IMR-90 (cell line): ENCODE results near the gene LDHA. TPM values are rescaled to one million over a fixed set of nuclear protein-coding genes. Genes with fewer than 3 reads are reported as not detected.

ENCODE experiments used
- ATAC-seq: fragments of 200-7000 bp; cut with Tn5 transposase; 2 replicates; pipeline ENCODE4 v1.9.1; 2020; ENCODE audit warnings: low read depth, mild to moderate bottlenecking, moderate library complexity
- Bru-seq: library from RNA; stranded (reverse); fragments of 400-500 nt; gene quantifications from one replicate; lab custom pipeline; 2021; lab: Mats Ljungman, UMichigan
- BruChase-seq, 2 experiments: library from RNA; stranded (reverse); fragments of 400-500 nt; gene quantifications; one replicate each; lab custom pipeline; 2021; lab: Mats Ljungman, UMichigan
- BruUV-seq: library from RNA; stranded (reverse); fragments of 400-500 nt; replicated peaks from 2 replicates; lab custom pipeline; 2021; lab: Mats Ljungman, UMichigan
- CTCF ChIA-PET: fragments of 300-600 bp; formaldehyde crosslinking; extraction: SDS; loops from one replicate; lab custom pipeline; 2021; ENCODE audit warnings: antibody characterized with exemption; lab: Yijun Ruan, JAX
- POLR2A ChIA-PET: fragments of 300-600 bp; sonication (Branson Sonifier 250); formaldehyde crosslinking; loops from one replicate; lab custom pipeline; 2022; ENCODE audit warnings: antibody characterized with exemption; ENCODE audit not compliant: unreplicated experiment; lab: Charles Lee
- DNase-seq: peaks from one replicate; pipeline ENCODE4 v3.0.0; 2013
- H2AFZ ChIP-seq: replicated peaks from 2 replicates; pipeline ENCODE3; 2013; ENCODE audit warnings: low read length, mild to moderate bottlenecking; ENCODE audit not compliant: poor library complexity
- H2AK5ac ChIP-seq: 2 replicates; pipeline ENCODE4 v1.6.1; 2013; ENCODE audit warnings: low read depth, low read length, inconsistent platforms
- H2AK9ac ChIP-seq: replicated peaks from 2 replicates; pipeline ENCODE3; 2013; ENCODE audit warnings: mild to moderate bottlenecking, low read depth, low read length, moderate library complexity; ENCODE audit not compliant: poor library complexity
- H2BK120ac ChIP-seq: 2 replicates; pipeline ENCODE4 v1.6.1; 2013; ENCODE audit warnings: low read depth, low read length, inconsistent platforms
- H2BK15ac ChIP-seq: 3 replicates; pipeline ENCODE4 v1.6.1; 2013; ENCODE audit warnings: low read depth, low read length, inconsistent platforms
- H2BK20ac ChIP-seq: 2 replicates; pipeline ENCODE4 v1.6.1; 2013; ENCODE audit warnings: low read depth, mild to moderate bottlenecking, inconsistent platforms, low read length, moderate library complexity
- H2BK5ac ChIP-seq: 2 replicates; pipeline ENCODE4 v1.6.1; 2013; ENCODE audit warnings: mild to moderate bottlenecking, low read depth, low read length, inconsistent platforms; ENCODE audit not compliant: poor library complexity, severe bottlenecking
- H3K14ac ChIP-seq: replicated peaks from 2 replicates; pipeline ENCODE4 v1.6.1; 2013; ENCODE audit warnings: low read depth, low read length, inconsistent platforms
- H3K18ac ChIP-seq: 2 replicates; pipeline ENCODE4 v1.6.1; 2013; ENCODE audit warnings: low read depth, low read length, control low read depth
- H3K23ac ChIP-seq: 2 replicates; pipeline ENCODE4 v1.6.1; 2013; ENCODE audit warnings: low read depth, low read length, inconsistent platforms
- H3K27ac ChIP-seq: 2 replicates; pipeline ENCODE4 v1.5.1; 2013; ENCODE audit warnings: mild to moderate bottlenecking, control low read depth, low read length; ENCODE audit not compliant: insufficient read depth
- H3K27me3 ChIP-seq: 2 replicates; pipeline ENCODE4 v1.6.1; 2013; ENCODE audit warnings: low read length; ENCODE audit not compliant: control insufficient read depth, insufficient read depth
- H3K36me3 ChIP-seq: 2 replicates; pipeline ENCODE4 v1.6.1; 2013; ENCODE audit warnings: low read length, mixed read lengths; ENCODE audit not compliant: control insufficient read depth, insufficient read depth
- H3K4ac ChIP-seq: 2 replicates; pipeline ENCODE4 v1.6.1; 2013; ENCODE audit warnings: low read depth, low read length, inconsistent platforms
- H3K4me1 ChIP-seq: 2 replicates; pipeline ENCODE4 v1.6.1; 2013; ENCODE audit warnings: low read length, mixed read lengths; ENCODE audit not compliant: control insufficient read depth, insufficient read depth
- H3K4me2 ChIP-seq: 2 replicates; pipeline ENCODE4 v1.6.1; 2013; ENCODE audit warnings: low read depth, mild to moderate bottlenecking, control low read depth, low read length, moderate library complexity
- H3K4me3 ChIP-seq: 2 replicates; pipeline ENCODE4 v1.5.1; 2013; ENCODE audit warnings: low read depth, mild to moderate bottlenecking, control low read depth, low read length, moderate library complexity; ENCODE audit not compliant: insufficient read depth
- H3K56ac ChIP-seq: 2 replicates; pipeline ENCODE4 v1.6.1; 2013; ENCODE audit warnings: low read length, inconsistent platforms; ENCODE audit not compliant: insufficient read depth; ENCODE audit errors: extremely low read depth
- H3K79me1 ChIP-seq, 2 experiments: 2 replicates each; pipeline ENCODE4 v1.6.1; 2013; ENCODE audit warnings: low read length in 2 of 2, inconsistent platforms in 1 of 2, low read depth in 1 of 2
- H3K9ac ChIP-seq: 2 replicates; pipeline ENCODE4 v1.6.1; 2013; ENCODE audit warnings: low read depth, low read length, control low read depth
- H3K9me1 ChIP-seq: 2 replicates; pipeline ENCODE4 v1.6.1; 2013; ENCODE audit warnings: low read length, inconsistent platforms; ENCODE audit not compliant: insufficient read depth
- H3K9me3 ChIP-seq: 2 replicates; pipeline ENCODE4 v1.6.1; 2013; ENCODE audit warnings: low read length; ENCODE audit not compliant: control insufficient read depth, insufficient read depth
- H4K20me1 ChIP-seq: 2 replicates; pipeline ENCODE4 v1.6.1; 2013; ENCODE audit warnings: low read length, inconsistent platforms; ENCODE audit not compliant: insufficient read depth
- H4K5ac ChIP-seq: 2 replicates; pipeline ENCODE4 v1.6.1; 2013; ENCODE audit warnings: mild to moderate bottlenecking, low read depth, low read length, control low read depth
- H4K8ac ChIP-seq, 2 experiments: 2 replicates each; pipeline ENCODE4 v1.6.1; 2013; ENCODE audit warnings: low read depth in 2 of 2, low read length in 2 of 2, control low read depth in 1 of 2, inconsistent platforms in 1 of 2
- H4K91ac ChIP-seq: 2 replicates; pipeline ENCODE4 v1.6.1; 2013; ENCODE audit warnings: low read depth, low read length, inconsistent platforms; ENCODE audit not compliant: insufficient read depth
- CTCF ChIP-seq: conservative IDR thresholded peaks from 2 replicates; pipeline ENCODE4 v1.5.1; 2012; ENCODE audit warnings: mild to moderate bottlenecking, low read depth, low read length, improper control_type of control experiment
- FOS ChIP-seq: fragments of 150-350 bp; IDR thresholded peaks from 2 replicates; pipeline ENCODE4 v1.6.1; 2016; ENCODE audit warnings: low read depth, low read length
- MAFK ChIP-seq: IDR thresholded peaks from 2 replicates; pipeline ENCODE4 v1.6.1; 2012; ENCODE audit warnings: low read depth, low read length, improper control_type of control experiment
- MAZ ChIP-seq: IDR thresholded peaks from 2 replicates; pipeline ENCODE4 v1.6.1; 2012; ENCODE audit warnings: low read depth, mild to moderate bottlenecking, low read length, improper control_type of control experiment, moderate library complexity, borderline replicate concordance
- MXI1 ChIP-seq: IDR thresholded peaks from 2 replicates; pipeline ENCODE4 v1.6.1; 2012; ENCODE audit warnings: low read depth, mild to moderate bottlenecking, low read length, moderate library complexity, borderline replicate concordance
- NFE2L2 ChIP-seq: fragments of 150-350 bp; IDR thresholded peaks from 2 replicates; pipeline ENCODE4 v1.6.1; 2016; ENCODE audit warnings: low read depth, mild to moderate bottlenecking, low read length
- POLR2A ChIP-seq: IDR thresholded peaks from 2 replicates; pipeline ENCODE4 v1.6.1; 2012; ENCODE audit warnings: mild to moderate bottlenecking, low read depth, low read length
- RAD21 ChIP-seq: IDR thresholded peaks from 2 replicates; pipeline ENCODE4 v1.6.1; 2012; ENCODE audit warnings: low read length, improper control_type of control experiment
- RFX5 ChIP-seq: IDR thresholded peaks from 2 replicates; pipeline ENCODE4 v1.8.0; 2012; ENCODE audit warnings: low read depth, mild to moderate bottlenecking, low read length, moderate library complexity
- SMC3 ChIP-seq: fragments of 150-350 bp; IDR thresholded peaks from 2 replicates; pipeline ENCODE4 v1.6.1; 2016; ENCODE audit warnings: low read depth, mild to moderate bottlenecking, antibody characterized with exemption, low read length, moderate library complexity
- WGBS, 2 experiments: methylation state at CpG; one replicate each; pipeline versions ENCODE4 v1.1.5 to v1.1.7; 2013; ENCODE audit warnings: missing lambda C conversion rate in 2 of 2; ENCODE audit not compliant: insufficient read length in 1 of 2; ENCODE audit errors: extremely low coverage in 2 of 2; 5-methylcytosine and 5-hydroxymethylcytosine counted together
- dilution Hi-C: fragments of 300-500 bp; cut with HindIII; formaldehyde crosslinking; loops from one replicate; pipeline ENCODE4 v1.14.3; 2018; ENCODE audit warnings: low sequenced_read_pairs; ENCODE audit not compliant: unreplicated experiment
- in situ Hi-C: fragments of 300-500 bp; cut with MboI; formaldehyde crosslinking; loops from 3 replicates; pipeline ENCODE4 v1.14.3; 2019; ENCODE audit warnings: low sequenced_read_pairs, inconsistent platforms, mixed read lengths
- intact Hi-C: fragments of 100-400 bp; cut with micrococcal nuclease; formaldehyde crosslinking; loops from 2 replicates; pipeline ENCODE4 v1.10.0; 2022
- long read RNA-seq: library from polyadenylated mRNA; unstranded; transcript quantifications from one replicate; pipeline ENCODE4 v2.0.0, GENCODE V29; 2021; ENCODE audit not compliant: unreplicated experiment
- polyA plus RNA-seq, 3 experiments: library from polyadenylated mRNA; depleted of rRNA; stranded (reverse); fragments of >200 nt; gene quantifications; 2 replicates each; pipeline ENCODE4 v1.2.3, GENCODE V29; 2012; ENCODE audit warnings: low replicate concordance in 1 of 3
- total RNA-seq: library from RNA; depleted of rRNA; stranded (reverse); fragments of >200 nt; gene quantifications from 2 replicates; pipeline ENCODE4 v1.2.3, GENCODE V29; 2012; rRNA removed
- TF ChIP-seq, protein P1 (sequence below): fragments of 150-350 bp; IDR thresholded peaks from 2 replicates; pipeline ENCODE4 v1.6.1; 2017; ENCODE audit warnings: mild to moderate bottlenecking, antibody characterized with exemption, low read length, low read depth

LDHA gene
- total RNA-seq (1,735 and 2,567 TPM in 2 replicates), polyA plus RNA-seq (2012; rRNA removed) (1,293 and 1,813 TPM in 2 replicates), Bru-seq, nascent RNA (percentile 98 among the genes with signal in this experiment), BruChase-seq, experiment 1, labeled RNA remaining after a 6-hour chase (percentile 99 among the genes with signal in this experiment), BruChase-seq, experiment 2, labeled RNA remaining after a 2-hour chase (percentile 98 among the genes with signal in this experiment)
- polyA plus RNA-seq (2012; cell fraction: cytosol; rRNA removed) = 253 and 291 TPM in 2 replicates
- polyA plus RNA-seq (2012; cell fraction: nucleus; rRNA removed; ENCODE audit: low replicate concordance) = 157 and 790 TPM in 2 replicates
- long read RNA-seq, transcript LDHA-205 (8 exons, 2,416 nt) = major isoform, 719 of 820 reads
- long read RNA-seq, transcript LDHA-220 (7 exons, 1,288 nt) = minor isoform, 20 of 820 reads
- long read RNA-seq, transcript LDHA-202 (5 exons, 2,169 nt) = minor isoform, 39 of 820 reads
- long read RNA-seq, partial matches to known transcripts = 15 of 820 reads
- long read RNA-seq, other reads (novel, unspliced or antisense) = 24 of 820 reads

DNA sequence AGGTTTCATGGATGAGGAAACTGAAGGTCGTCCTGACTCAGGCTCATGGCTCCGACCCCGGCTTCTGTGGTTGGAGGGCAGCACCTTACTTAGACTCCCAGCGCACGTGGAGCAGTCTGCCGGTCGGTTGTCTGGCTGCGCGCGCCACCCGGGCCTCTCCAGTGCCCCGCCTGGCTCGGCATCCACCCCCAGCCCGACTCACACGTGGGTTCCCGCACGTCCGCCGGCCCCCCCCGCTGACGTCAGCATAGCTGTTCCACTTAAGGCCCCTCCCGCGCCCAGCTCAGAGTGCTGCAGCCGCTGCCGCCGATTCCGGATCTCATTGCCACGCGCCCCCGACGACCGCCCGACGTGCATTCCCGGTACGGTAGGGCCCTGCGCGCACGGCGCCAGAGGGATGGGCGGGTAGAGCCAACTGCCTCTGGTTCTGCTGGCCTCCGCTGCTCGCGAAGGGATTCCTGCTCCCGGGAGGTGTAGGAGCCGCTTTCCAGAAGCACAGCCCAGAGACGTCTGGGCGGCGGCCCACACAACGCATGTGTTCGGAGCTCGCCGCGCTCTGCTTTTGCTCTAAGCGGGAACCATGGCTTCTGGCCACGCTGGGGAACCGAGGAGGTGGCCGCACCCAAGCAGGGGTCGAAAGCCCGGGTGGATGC is at the start of gene LDHA:
Gene LDHA, plus strand, starts transcription at position 289 of the 653 bp plus-strand sequence. CDS start 2,280 bp downstream, outside the sequence.
- H3K4me1 ChIP-seq = peaks cover 6% of the 10 kb centered on the region
- BruUV-seq = TSS peak; percentile 49
- peak within 1 kb of the TSS; percentile 80 for H4K5ac ChIP-seq
- peak; percentile 94 for DNase-seq
- dilution Hi-C loops = no loop called here
- intact Hi-C loops = loop anchor here (1.0 to 10.0 kb wide), 2 partner anchors 10 to 240 kb away; partner anchors contain the start of gene SPTY2D1
- H3K27ac ChIP-seq = peak within 1 kb of the TSS; percentile 95
- peak within 1 kb of the TSS; percentile 79 for H2BK120ac ChIP-seq
- H3K18ac ChIP-seq = peak within 1 kb of the TSS; percentile 73
- peaks cover 47% of the 10 kb centered on the region for H4K20me1 ChIP-seq
- no peaks in the 10 kb centered on the region for H3K27me3 ChIP-seq
- peak within 1 kb of the TSS; percentile 100 for H3K9ac ChIP-seq
- ChIA-PET CTCF (interaction anchor here (1.0 to 1.6 kb wide), 2 partner anchors 10 to 53 kb away, joined by 3 to 4 read pairs; no protein-coding TSS in a partner anchor), POLR2A (interaction anchor here (0.5 to 2.6 kb wide), 7 partner anchors 8 to 81 kb away, joined by 3 to 28 read pairs (median 5); partner anchors contain the start of gene HPS5)
- 0% methylated on average over 34 of the region's 60 CpGs; no CpG with 5 or more reads in 1 of the 2 experiments for WGBS, 2 experiments
- in situ Hi-C loops = no loop called here
- no peaks in the 10 kb centered on the region; the same call in 1 of the 2 replicates for H3K9me1 ChIP-seq
- H3K56ac ChIP-seq = peak within 1 kb of the TSS; percentile 95
- H2AFZ ChIP-seq = peak within 1 kb of the TSS; percentile 89
- H3K4me2 ChIP-seq = peak within 1 kb of the TSS; percentile 75
- peak within 1 kb of the TSS; percentile 80 for H3K4ac ChIP-seq
- peak within 1 kb of the TSS; percentile 96 for H4K91ac ChIP-seq
- peaks cover 21% of the 10 kb centered on the region for H3K36me3 ChIP-seq
- peak within 1 kb of the TSS; percentile 98 for H3K23ac ChIP-seq
- peak within 1 kb of the TSS; percentile 95 for H2BK5ac ChIP-seq
- peak within 1 kb of the TSS; percentile 99 for H3K14ac ChIP-seq
- peak within 1 kb of the TSS; percentile 90 to 91 for H4K8ac ChIP-seq
- H2BK20ac ChIP-seq = peak within 1 kb of the TSS; percentile 51
- peak within 1 kb of the TSS; percentile 51 for H2BK15ac ChIP-seq
- no peaks in the 10 kb centered on the region for H3K9me3 ChIP-seq
- peak within 1 kb of the TSS; percentile 82 for H2AK5ac ChIP-seq
- ATAC-seq = peak; percentile 76
- peaks cover 0 to 32% of the 10 kb centered on the region in 2 experiments; a peak in 3 of 4 replicates for H3K79me1 ChIP-seq
- H2AK9ac ChIP-seq = peak within 1 kb of the TSS; percentile 99
- H3K4me3 ChIP-seq = peak within 1 kb of the TSS; percentile 91
- TF ChIP-seq, protein P1, sequence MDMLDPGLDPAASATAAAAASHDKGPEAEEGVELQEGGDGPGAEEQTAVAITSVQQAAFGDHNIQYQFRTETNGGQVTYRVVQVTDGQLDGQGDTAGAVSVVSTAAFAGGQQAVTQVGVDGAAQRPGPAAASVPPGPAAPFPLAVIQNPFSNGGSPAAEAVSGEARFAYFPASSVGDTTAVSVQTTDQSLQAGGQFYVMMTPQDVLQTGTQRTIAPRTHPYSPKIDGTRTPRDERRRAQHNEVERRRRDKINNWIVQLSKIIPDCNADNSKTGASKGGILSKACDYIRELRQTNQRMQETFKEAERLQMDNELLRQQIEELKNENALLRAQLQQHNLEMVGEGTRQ = peak; percentile 82
- no peak for TF ChIP-seq RFX5
- TF ChIP-seq NFE2L2 = no peak
- 0 out of 2 replicates have a peak, but pooled peaks have one; percentile 17 for TF ChIP-seq RAD21
- TF ChIP-seq POLR2A = peak; percentile 100
- peak; percentile 74 for TF ChIP-seq MAFK
- TF ChIP-seq MAZ = peak; percentile 99
- no peak for TF ChIP-seq CTCF
- TF ChIP-seq SMC3 = no peak
- TF ChIP-seq MXI1 = peak; percentile 95
- TF ChIP-seq FOS = peak; percentile 10; the same call in 1 of the 2 replicates
